ENCODE data around the gene MICU1. TPM values are rescaled to one million over a fixed set of nuclear protein-coding genes. Genes with fewer than 3 reads are reported as not detected.
A peak's percentile ranks its signal among the peaks of the same experiment; 100 is the strongest.
"Not testable (repeated sequence)": the region's sequence is repeated elsewhere in the genome, so short reads cannot be mapped to it uniquely, and the experiment has no call there.

Gene MICU1, protein sequence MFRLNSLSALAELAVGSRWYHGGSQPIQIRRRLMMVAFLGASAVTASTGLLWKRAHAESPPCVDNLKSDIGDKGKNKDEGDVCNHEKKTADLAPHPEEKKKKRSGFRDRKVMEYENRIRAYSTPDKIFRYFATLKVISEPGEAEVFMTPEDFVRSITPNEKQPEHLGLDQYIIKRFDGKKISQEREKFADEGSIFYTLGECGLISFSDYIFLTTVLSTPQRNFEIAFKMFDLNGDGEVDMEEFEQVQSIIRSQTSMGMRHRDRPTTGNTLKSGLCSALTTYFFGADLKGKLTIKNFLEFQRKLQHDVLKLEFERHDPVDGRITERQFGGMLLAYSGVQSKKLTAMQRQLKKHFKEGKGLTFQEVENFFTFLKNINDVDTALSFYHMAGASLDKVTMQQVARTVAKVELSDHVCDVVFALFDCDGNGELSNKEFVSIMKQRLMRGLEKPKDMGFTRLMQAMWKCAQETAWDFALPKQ
- polyA plus RNA-seq (ENCODE audit: insufficient read length), result 79.2 TPM
- long read RNA-seq, donor 1, transcript MICU1-201 (12 exons, 2,383 nt), result major isoform, 27 of 42 reads
- long read RNA-seq, donor 1, transcript MICU1-208 (3 exons, 580 nt), result minor isoform, 9 of 42 reads
- long read RNA-seq, donor 1, partial matches to known transcripts, result 0 of 42 reads
- long read RNA-seq, donor 1, other reads (novel, unspliced or antisense), result 5 of 42 reads
- long read RNA-seq, donor 2, transcript MICU1-201 (12 exons, 2,383 nt), result major isoform, 18 of 26 reads
- long read RNA-seq, donor 2, partial matches to known transcripts, result 0 of 26 reads
- long read RNA-seq, donor 2, other reads (novel, unspliced or antisense), result 5 of 26 reads
- long read RNA-seq, donor 3, transcript MICU1-201 (12 exons, 2,383 nt), result major isoform, 17 of 39 reads
- long read RNA-seq, donor 3, transcript MICU1-208 (3 exons, 580 nt), result minor isoform, 8 of 39 reads
- long read RNA-seq, donor 3, partial matches to known transcripts, result 13 of 39 reads
- long read RNA-seq, donor 3, other reads (novel, unspliced or antisense), result 0 of 39 reads
- long read RNA-seq, donor 4, partial matches to known transcripts, result 0 of 2 reads
- long read RNA-seq, donor 4, other reads (novel, unspliced or antisense), result 0 of 2 reads
- long read RNA-seq, donor 5, transcript MICU1-208 (3 exons, 580 nt), result minor isoform, 7 of 50 reads
- long read RNA-seq, donor 5, transcript MICU1-201 (12 exons, 2,383 nt), result major isoform, 35 of 50 reads
- long read RNA-seq, donor 5, partial matches to known transcripts, result 0 of 50 reads
- long read RNA-seq, donor 5, other reads (novel, unspliced or antisense), result 8 of 50 reads
- long read RNA-seq, donor 6, transcript MICU1-208 (3 exons, 580 nt), result minor isoform, 12 of 29 reads
- long read RNA-seq, donor 6, transcript MICU1-201 (12 exons, 2,383 nt), result major isoform, 15 of 29 reads
- long read RNA-seq, donor 6, partial matches to known transcripts, result 0 of 29 reads
- long read RNA-seq, donor 6, other reads (novel, unspliced or antisense), result 0 of 29 reads
- long read RNA-seq, donor 7, transcript MICU1-201 (12 exons, 2,383 nt), result major isoform, 31 of 43 reads
- long read RNA-seq, donor 7, transcript MICU1-208 (3 exons, 580 nt), result minor isoform, 11 of 43 reads
- long read RNA-seq, donor 7, partial matches to known transcripts, result 0 of 43 reads
- long read RNA-seq, donor 7, other reads (novel, unspliced or antisense), result 0 of 43 reads
- long read RNA-seq, donor 8, transcript MICU1-201 (12 exons, 2,383 nt), result major isoform, 10 of 10 reads
- long read RNA-seq, donor 8, partial matches to known transcripts, result 0 of 10 reads
- long read RNA-seq, donor 8, other reads (novel, unspliced or antisense), result 0 of 10 reads

DNA sequence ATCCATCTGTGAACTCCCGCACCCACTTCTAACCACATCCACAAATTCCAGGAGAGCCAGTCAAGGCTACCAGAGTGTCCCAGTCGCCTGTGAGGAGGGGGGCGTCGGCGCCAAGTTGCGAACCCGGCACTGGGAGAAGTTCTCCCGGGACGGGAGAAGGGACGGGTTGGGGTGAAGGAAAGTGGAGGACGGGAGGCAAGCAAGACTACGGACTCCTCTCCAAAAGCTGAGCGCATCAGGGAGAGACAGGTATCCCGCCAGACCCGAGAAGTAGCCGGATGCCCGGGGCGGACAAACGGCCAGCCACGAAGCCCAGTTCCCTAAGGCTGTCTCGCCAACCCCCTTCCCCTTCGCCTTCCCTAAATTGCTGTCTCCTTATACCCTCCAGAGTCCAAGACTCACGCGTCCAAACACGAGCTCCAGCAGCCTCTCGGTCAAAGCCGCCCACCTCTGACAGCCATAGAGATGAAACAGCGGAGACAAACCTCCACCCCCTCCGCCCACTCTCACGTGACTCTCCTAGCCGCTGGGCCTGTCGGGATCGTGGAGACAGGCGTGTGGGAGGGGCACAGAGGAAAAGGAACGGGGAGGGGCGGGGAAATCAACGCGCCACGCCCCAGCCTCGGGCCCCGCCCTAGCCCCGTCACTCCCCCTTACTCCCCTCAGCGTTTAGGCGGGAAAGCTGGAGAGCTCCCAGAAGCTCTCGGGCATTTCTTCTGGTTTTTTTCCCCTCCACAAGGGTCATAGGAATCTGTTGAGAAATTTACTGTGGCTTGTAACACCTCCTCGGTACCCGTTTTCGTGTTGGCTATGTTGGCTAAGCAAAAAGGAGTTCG lies at the start of gene MICU1:
Gene MICU1 (minus strand): TSS at position 472 of the 836 bp plus-strand sequence. CDS start 59,286 bp downstream, outside the sequence.
- peak; percentile 98 for DNase-seq

DNA sequence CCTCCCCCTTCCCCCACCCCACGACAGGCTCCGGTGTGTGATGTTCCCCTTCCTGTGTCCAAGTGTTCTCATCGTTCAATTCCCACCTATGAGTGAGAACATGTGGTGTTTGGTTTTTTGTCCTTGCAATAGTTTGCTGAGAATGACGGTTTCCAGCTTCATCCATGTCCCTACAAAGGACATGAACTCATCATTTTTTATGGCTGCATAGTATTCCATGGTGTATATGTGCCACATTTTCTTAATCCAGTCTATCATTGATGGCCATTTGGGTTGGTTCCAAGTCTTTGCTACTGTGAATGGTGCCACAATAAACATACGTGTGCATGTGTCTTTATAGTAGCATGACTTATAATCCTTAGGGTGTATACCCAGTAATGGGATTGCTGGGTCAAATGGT lies 48.3 kb upstream of the MICU1 start:
- not testable (repeated sequence) for DNase-seq

DNA sequence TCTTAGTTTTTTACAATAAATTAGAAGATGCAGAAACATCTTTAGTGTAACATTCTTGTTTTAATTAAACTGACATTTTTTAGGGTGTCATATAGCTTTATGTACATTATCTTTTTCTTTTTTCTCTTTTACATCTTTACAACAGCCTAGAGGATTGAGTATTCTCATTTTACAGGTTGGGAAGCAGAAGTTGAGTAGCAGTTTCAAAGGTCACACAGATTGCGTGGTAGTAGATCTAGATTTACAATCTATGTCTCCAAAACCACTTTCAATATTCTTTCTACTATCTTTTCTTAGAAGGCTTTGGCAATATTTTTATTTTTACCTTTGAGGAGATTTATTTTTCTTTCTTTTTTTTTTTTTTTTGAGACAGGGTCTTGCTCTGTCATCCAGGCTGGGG lies 47.4 kb upstream of the MICU1 start:
- no peak for DNase-seq

DNA sequence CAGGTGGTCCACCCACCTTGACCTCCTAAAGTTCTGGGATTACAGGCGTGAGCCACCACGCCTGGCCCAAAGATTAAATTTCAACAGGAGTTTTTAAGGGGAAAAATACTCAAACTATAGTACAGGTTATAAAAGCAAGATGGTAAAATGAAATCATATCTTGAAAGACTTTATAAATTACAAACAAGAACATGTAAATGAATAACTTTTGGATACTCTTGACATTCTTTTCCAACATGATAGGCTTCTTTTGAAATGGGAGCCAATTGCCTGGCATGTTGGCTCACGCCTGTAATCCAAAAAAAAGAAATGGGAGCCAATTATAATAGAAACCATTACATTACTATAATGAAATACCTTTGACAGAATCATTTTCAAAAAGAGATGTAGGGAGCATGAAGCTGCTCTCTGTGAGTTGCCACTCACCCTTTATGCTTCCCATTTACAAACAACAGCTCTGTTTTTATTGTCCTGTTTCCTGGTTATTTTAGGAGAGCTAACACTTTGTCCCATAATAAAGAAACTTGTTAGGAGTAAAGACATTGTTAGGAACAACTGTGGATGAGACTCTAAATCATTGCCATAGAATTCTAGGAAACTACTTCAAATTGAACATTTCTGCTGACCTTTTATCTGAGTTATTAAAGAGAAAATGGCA lies 41.5 kb upstream of the MICU1 start:
- DNase-seq, result no peak

DNA sequence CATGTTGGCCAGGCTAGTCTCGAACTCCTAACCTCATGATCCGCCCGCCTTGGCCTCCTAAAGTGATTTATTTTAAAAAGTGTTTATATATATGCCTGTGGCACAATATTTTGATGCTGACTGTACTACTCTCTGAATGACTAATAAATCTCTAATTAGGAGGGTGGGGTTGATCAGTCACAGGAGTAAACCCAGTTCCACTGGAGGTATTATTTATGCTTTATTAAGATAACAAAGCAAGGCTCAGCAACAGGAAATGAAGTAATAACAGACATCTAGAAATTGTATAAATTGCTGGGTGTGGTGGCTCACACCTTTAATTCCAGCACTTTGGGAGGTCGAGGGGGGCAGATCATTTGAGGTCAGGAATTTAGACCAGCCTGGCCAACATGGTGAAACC lies 40.0 kb upstream of the MICU1 start:
- no peak for DNase-seq

DNA sequence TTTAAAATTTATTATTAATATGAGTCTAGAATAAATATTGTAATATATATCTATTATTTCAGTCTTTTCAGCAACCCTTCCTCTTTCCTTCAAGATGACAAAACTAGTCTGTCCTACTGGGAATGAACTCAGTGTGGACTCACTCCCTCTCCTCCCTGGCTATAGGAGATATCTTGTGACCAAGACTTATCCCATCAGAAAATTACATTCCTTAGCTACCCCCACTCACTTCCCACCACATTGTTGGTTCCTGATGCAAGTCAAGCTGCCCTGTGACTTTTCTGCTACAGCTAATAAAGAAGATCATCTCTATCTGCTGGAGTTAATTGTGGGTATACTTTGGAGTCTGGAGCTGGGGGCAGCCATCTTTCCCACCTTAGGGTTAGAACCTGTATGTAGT lies 38.1 kb upstream of the MICU1 start:
- no peak for DNase-seq

DNA sequence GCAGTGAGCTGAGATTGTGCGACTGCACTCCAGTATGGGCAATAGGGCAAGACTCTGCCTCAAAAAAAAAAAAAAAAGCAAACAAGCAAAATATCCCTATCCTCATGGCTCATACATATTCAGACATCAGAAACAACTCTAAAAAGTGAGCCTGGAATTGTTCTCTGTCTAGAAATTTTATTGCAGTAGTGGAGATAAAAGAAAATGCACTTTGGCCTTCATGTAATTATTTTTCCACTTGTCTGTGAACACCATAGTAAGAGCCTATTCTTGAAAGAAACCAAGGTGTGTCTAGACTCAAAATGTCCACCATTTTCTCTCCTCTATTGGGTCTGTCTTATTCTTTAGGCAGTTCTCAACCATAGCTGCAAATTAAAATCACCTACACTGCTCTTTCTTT lies 35.6 kb upstream of the MICU1 start:
- no peak for DNase-seq

DNA sequence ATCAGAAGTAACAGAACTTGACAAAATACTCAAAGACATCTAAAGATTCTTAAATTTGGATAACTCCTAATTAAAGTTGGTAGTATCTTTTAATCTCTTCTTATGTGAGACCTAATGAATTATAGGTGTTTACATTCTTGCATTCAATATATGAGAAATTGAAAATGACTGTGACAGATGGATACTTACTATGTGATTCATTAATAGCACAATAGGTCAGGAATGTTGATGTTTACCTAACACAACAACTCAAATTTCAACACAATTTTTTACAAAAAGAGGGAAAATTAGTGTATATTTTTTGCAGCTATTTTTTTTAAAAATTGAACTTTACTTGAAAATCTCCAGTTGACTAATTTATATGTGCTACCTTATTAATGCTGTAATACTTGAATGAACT lies 34.3 kb upstream of the MICU1 start:
- DNase-seq, result no peak

DNA sequence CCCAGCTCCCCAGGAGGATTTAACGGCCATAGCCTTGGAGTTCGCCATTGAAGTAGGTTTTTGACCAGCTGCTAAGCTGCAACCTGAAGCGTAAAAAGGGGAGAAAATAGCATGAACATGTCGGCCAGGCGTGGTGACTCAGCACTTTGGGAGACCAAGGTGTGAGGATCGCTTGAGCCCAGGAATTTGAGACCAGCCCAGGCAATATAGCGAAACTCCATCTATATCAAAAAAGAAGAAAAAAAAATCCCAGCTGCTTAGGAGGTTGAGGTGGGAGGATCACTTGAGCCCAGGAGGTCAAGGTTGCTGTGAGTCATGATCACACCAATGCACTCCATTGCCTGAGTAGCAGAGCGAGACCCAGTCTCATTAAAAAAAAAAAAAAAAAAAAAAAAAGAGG lies 33.8 kb upstream of the MICU1 start:
- DNase-seq, result no peak

DNA sequence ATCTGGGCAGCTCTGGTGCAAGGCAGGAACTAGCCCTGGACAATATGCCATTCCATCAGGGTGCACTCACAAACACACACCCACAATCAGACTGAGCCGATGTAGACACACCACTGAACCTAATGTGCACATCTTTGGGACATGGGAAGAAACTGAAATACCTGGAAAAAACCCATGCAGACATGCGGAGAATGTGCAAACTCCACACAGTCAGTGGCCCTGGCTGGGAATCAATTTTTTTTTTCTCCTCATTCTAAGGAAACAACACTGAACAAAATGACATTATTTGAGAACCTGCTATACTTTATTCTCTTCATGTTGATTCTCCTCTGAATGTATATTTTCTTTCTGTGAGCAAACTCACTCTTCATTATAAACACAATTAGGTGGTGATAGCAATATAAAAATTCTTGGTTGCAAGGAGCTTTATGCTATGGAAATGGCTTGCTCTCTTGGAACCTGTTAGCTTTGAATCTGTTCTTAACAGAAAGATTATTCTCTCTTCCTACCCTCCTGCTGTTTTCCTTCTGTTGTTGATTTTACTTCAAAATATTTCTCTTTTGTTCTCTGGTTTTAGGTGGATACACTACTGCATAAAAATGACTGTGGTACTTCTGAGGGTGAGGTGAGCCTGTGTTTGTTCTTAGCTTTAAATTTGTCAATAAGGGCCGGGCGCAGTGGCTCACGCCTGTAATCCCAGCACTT lies 33.0 kb upstream of the MICU1 start:
- DNase-seq, result no peak

DNA sequence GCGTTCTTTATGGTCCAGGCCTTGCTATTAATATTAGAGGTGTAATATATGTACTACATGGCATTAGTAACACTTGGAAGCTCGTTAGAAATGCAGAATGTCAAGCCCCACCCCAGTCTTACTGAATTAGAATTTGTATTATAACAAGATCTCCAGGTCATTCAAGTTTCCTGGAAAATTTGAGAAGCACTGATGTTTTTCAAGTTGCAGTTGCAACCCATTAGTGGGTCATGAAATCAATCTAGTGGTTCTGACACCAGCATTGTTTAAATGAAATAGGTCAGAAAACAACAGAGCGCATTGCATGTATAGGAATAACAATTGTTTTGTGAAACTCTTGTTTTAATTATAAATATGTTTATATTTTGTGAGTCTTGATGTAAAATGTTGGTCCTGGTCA lies 28.8 kb upstream of the MICU1 start:
- no peak for DNase-seq

DNA sequence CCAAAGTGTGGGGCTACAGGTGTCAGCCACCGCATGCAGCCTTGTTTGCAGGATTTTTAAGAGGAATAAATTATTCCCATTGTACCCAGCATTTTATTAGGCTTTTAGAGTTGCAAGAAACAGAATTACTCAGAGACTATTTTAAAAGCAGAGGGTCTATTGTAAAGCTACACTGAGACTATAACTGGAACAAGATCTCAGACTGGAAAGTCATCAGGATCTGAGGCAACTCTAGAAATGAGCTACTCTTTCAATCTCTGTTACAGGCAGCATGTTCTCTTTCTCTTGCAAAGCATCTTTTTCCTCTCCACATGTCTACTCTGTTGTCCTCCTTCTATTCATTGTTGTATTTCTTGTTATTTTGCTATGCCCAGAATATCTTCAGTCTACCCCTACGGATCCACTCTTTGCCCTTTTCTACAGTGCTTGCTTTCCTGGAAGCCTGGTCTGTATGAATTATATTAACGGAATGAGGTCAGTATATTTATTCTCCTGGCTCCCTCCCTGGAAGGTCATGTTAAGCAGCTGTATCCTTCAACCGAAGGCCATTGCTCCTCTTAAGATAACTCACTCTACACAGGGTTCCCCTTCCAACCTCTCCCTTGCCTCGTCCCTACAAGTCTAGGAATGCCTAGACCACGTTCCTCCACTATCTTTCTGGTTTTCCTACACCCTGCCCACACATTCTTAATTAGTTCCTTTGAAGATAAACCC lies 27.7 kb upstream of the MICU1 start:
- no peak for DNase-seq

DNA sequence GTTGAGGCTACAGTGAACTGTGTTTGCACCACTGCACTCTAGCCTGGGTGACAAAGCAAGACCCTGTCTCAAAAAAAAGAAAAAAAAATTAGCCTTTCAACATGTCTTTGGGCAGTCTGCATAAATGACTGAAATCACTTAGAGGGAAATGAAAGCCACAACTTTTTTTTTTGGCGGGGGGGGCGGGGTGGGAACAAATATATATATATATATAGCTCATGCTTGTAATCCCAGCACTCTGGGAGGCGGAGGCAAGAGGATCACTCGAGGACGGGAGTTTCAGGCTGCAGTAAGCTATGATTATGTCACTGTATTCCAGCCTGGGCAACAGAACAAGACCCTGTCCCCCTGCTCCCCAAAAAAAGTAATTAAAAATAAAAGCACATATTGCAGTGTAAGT lies 23.4 kb upstream of the MICU1 start:
- DNase-seq, result no peak

DNA sequence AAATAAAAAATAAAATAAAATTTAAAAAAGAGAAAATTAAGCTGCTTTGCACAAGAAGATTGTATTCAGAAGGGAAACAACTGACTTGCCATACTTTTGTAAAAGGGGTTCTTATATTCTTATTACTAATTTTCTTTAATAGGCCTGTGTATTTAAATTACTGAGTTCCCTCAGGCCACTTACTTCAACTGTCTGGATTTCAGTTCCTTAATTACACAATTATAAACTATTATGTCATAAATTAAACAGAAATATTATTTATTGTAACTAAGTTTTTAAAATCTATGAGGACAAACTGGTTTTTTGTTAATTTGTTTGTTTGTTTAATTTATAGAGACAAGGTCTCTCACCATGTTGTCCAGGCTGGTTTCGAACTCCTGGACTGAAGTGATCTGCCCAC lies 22.4 kb upstream of the MICU1 start:
- no peak for DNase-seq

DNA sequence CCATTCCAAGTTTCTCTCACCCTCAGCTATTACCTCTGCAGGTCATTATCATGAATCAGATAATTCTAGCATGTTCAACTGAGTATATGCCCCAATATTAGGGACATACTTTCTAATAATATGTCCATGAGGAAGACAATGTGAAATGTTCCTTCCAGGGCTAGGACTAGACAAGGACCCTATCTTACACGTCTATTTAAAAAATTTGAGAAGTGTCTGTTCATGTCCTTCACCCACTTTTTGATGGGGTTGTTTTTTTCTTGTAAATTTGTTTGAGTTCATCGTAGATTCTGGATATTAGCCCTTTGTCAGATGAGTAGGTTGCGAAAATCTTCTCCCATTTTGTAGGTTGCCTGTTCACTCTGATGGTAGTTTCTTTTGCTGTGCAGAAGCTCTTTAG lies 21.1 kb upstream of the MICU1 start:
- not testable (repeated sequence) for DNase-seq

DNA sequence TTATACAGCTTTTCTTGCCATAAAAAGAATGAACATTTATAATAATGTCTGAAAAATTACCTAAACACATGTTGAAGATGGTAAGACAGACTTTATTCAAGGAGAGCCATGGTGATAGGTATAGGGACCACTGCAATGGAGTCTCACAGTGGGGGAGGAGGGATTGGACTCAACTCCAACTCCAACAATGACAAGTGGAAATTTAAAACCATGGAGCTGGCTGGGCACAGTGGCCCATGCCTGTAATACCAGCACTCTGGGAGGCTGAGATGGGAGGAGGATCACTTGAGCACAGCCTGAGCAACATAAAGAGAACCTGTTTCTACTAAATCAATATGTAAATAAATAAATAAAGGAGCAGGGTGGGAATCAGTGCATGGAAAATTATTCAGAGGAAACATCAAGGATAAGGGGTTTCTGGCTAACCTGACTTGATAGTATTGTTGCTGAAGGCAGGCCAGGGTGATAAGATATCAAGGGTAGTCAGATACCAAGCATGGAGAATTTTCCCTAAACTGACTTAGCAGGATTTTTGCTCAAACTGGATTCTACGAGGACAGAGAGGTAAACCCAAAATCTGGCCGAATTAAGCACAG lies 19.5 kb upstream of the MICU1 start:
- DNase-seq, result no peak

DNA sequence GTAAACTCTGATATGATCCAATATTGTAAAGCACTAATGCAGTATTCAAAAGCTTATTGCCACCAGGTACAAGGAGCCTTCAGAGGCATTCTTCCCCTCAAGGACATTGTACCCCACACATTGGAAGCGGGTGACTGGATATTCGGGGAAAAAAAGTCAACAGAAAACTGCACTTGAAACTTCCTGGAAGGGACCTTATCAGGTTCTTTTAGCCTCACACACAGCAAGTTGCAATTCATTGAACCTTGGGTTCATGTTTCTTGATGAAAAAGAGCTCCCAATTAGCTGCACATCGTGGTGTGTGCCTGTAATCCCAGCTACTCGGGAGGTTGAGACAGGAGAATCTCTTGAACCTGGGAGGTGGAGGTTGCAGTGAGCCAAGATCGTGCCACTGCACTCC lies 16.4 kb upstream of the MICU1 start:
- no peak for DNase-seq

DNA sequence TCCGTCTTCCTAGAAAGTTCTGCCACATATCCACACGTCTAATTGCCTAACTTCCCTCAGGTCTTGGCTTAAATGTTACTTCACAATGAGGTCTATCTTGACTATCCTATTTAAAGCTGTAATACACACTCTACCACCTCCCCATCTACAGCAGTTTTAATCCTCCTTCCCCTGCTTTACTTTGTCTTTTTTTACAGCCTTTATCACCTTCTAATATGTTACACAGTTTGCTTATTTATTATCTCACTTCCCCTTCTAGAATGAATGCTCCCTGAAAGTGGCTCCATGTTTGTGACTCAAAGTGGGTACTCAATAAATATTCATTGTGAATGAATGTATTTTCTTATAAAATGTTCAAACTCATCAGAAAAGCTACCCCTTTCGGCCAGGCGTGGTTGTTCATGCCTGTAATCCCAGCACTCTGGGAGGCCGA lies 13.6 kb upstream of the MICU1 start:
- no peak for DNase-seq

All from left kidney (tissue), 8 donors.